ENCODE results near the gene RAF1. TPM values are rescaled to one million over a fixed set of nuclear protein-coding genes. Genes with fewer than 3 reads are reported as not detected.

RAF1 gene
- total and polyA plus RNA-seq, 2 of the 13 experiments (the other 11 are each of a cell fraction or from before 2014, with no cell fraction given), result 72.2 to 91.4 TPM

GRCh38 chr3:12633108-12633507, 30.8 kb downstream of the RAF1 start:
- no peaks in the 10 kb centered on the region for H3K9me3 ChIP-seq (ENCODE audit: low read length)
- DNase-seq (ENCODE audit: low spot score), result no peak
- peaks cover 37% of the 10 kb centered on the region for H4K20me1 ChIP-seq (ENCODE audit: insufficient read depth, low read length)
- FAIRE-seq, result no peak
- no peak overlapping the region for H3K4me2 ChIP-seq (ENCODE audit: low read depth, low read length)
- in situ Hi-C loops (cut with HindIII; ENCODE audit: extremely low pct_ligation_motif_present, low pct_unique_long_range_greater_than_20kb) (no loop called here), intact Hi-C loops (cut with micrococcal nuclease; ENCODE audit: unreplicated experiment) (no loop called here)
- ChIA-PET POLR2A (no interaction called here), CTCF (ENCODE audit: low intra/inter-chr PET ratio, low total read pairs) (no interaction called here)
- no peak overlapping the region for H3K27ac ChIP-seq (ENCODE audit: extremely low read length, insufficient read depth, low read length)
- no peak overlapping the region for H2AFZ ChIP-seq (ENCODE audit: low read length)
- no peak overlapping the region for H3K9ac ChIP-seq (ENCODE audit: insufficient read depth, low read depth, low read length)
- BruUV-seq (replicated peaks), result no TSS peak
- peaks cover 1 to 7% of the 10 kb centered on the region in 2 experiments; a peak in 1 of 5 replicates for H3K36me3 ChIP-seq (replicated peaks in 1 of 2; ENCODE audit: control insufficient read depth in 1 of 2, insufficient read depth in 2 of 2, low read length in 2 of 2)
- no peak for ATAC-seq
- no peaks in the 10 kb centered on the region for H3K27me3 ChIP-seq (ENCODE audit: control insufficient read depth in 1 of 2, insufficient read depth in 2 of 2, low read length in 2 of 2)
- TF ChIP-seq GATAD1 (CRISPR knock-in tag; IDR thresholded peaks at IDR 0.05), result no peak
- 95% methylated on average over 4 of the region's 4 CpGs for WGBS (ENCODE audit: low lambda C conversion rate)
- peaks cover 18% of the 10 kb centered on the region; the same call in 1 of the 2 replicates for H3K4me1 ChIP-seq (ENCODE audit: insufficient read depth, low read length)
- H3K79me2 ChIP-seq (ENCODE audit: insufficient read depth, low read length), result peaks cover 88% of the 10 kb centered on the region
- H3K4me3 ChIP-seq (replicated peaks in 1 of 3; ENCODE audit: insufficient read depth in 1 of 3, low read depth in 2 of 3, low read length in 3 of 3), result no peak overlapping the region

GRCh38 chr3:12632523-12632922, 31.4 kb downstream of the RAF1 start:
- Histone ChIP-seq H3K27ac (ENCODE audit: extremely low read length, insufficient read depth, low read length) (no peak overlapping the region), H3K36me3 (replicated peaks in 1 of 2; ENCODE audit: control insufficient read depth in 1 of 2, insufficient read depth in 2 of 2, low read length in 2 of 2) (peaks cover 1 to 7% of the 10 kb centered on the region in 2 experiments; a peak in 1 of 5 replicates), H3K4me1 (ENCODE audit: insufficient read depth, low read length) (peaks cover 18% of the 10 kb centered on the region; the same call in 1 of the 2 replicates), H3K9ac (ENCODE audit: insufficient read depth, low read depth, low read length) (no peak overlapping the region), H3K27me3 (ENCODE audit: control insufficient read depth in 1 of 2, insufficient read depth in 2 of 2, low read length in 2 of 2) (no peaks in the 10 kb centered on the region), H4K20me1 (ENCODE audit: insufficient read depth, low read length) (peaks cover 39% of the 10 kb centered on the region), H3K79me2 (ENCODE audit: insufficient read depth, low read length) (peaks cover 88% of the 10 kb centered on the region), H2AFZ (ENCODE audit: low read length) (no peak overlapping the region), H3K9me3 (ENCODE audit: low read length) (no peaks in the 10 kb centered on the region), H3K4me3 (replicated peaks in 1 of 3; ENCODE audit: insufficient read depth in 1 of 3, low read depth in 2 of 3, low read length in 3 of 3) (no peak overlapping the region), H3K4me2 (ENCODE audit: low read depth, low read length) (no peak overlapping the region)
- DNase-seq (ENCODE audit: low spot score) (no peak), ATAC-seq (no peak), FAIRE-seq (no peak)
- no TSS peak for BruUV-seq (replicated peaks)
- ChIA-PET CTCF (ENCODE audit: low intra/inter-chr PET ratio, low total read pairs) (no interaction called here), POLR2A (no interaction called here)
- 98% methylated on average over 2 of the region's 2 CpGs for WGBS (ENCODE audit: low lambda C conversion rate)
- intact Hi-C loops (cut with micrococcal nuclease; ENCODE audit: unreplicated experiment), result no loop called here
- TF ChIP-seq RFX1 (IDR thresholded peaks at IDR 0.05) (no peak), PREB (CRISPR knock-in tag; IDR thresholded peaks at IDR 0.05) (no peak), ZIK1 (CRISPR knock-in tag; IDR thresholded peaks at IDR 0.05; ENCODE audit: borderline replicate concordance, low read depth) (no peak)
- in situ Hi-C loops (cut with HindIII; ENCODE audit: extremely low pct_ligation_motif_present, low pct_unique_long_range_greater_than_20kb), result no loop called here
